HG02970 (cell line): ENCODE results near the gene ZBTB47.

Source experiments
- ATAC-seq: cut with Tn5 transposase; IDR thresholded peaks from one replicate; pipeline ENCODE4 v1.9.1; 2021; ENCODE audit warnings: mild to moderate bottlenecking, moderate library complexity, moderate number of reproducible peaks; ENCODE audit not compliant: unreplicated experiment, low FRiP score

Gene ZBTB47

GRCh38 chr3:42696356-42697288 is 43.1 kb downstream of the ZBTB47 start:
- no peak for ATAC-seq

GRCh38 chr3:42697289-42698051 is 44.0 kb downstream of the ZBTB47 start:
- no peak for ATAC-seq

GRCh38 chr3:42698216-42698910 is 44.9 kb downstream of the ZBTB47 start:
- ATAC-seq = no peak

DNA sequence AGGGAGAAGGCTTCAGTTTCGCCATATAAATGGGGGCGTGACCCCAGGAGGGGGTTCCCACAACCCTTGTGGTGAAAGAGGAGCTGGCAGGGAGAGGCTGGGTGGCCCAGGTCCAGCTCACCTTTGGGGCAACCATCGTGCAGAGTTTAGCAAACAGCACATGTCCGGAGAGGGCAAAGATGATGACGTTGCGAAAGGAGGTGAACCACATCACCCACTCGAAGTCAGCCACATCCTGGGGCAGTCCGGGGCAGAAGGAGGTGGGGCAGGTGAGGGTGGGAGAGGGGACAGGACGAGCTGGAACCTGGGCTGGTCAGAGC is 45.4 kb downstream of the ZBTB47 start:
- no peak for ATAC-seq

GRCh38 chr3:42699511-42699971 is 46.0 kb downstream of the ZBTB47 start:
- no peak for ATAC-seq

GRCh38 chr3:42700366-42701288 is 47.1 kb downstream of the ZBTB47 start:
- ATAC-seq = no peak

DNA sequence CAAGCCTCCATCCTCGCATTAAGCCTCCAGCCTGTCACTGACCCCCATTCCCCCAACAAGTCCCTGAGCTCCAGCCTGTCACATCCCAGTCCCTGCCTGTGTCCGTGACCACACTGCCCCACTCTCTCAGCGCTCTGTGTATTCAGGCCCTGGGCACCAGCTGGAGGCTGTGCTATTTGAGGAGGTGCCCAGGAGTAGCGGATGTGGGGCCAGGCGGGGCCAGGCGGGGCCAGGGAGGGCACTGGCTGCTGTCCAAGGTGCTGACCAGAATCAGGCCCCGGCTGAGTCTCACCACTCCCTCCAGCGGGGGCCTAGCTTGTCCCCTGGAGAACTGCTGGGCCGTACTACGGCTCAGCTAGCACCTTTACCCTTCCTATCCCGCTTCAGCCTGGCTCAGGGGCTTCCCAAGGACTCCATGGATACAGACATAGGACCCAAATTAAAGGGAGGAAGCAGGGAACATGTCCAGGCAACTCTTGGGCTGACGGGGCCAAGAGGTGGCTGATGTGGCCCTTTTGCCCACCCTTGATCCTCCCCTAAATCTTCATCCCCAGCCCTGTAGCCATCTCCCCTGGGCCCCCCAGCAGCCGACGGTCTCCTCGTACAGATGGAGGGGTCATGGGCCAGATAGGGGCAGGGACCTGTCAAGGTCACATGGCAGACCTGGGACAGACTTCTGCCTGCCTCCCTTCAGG is 48.0 kb downstream of the ZBTB47 start:
- ATAC-seq = no peak

DNA sequence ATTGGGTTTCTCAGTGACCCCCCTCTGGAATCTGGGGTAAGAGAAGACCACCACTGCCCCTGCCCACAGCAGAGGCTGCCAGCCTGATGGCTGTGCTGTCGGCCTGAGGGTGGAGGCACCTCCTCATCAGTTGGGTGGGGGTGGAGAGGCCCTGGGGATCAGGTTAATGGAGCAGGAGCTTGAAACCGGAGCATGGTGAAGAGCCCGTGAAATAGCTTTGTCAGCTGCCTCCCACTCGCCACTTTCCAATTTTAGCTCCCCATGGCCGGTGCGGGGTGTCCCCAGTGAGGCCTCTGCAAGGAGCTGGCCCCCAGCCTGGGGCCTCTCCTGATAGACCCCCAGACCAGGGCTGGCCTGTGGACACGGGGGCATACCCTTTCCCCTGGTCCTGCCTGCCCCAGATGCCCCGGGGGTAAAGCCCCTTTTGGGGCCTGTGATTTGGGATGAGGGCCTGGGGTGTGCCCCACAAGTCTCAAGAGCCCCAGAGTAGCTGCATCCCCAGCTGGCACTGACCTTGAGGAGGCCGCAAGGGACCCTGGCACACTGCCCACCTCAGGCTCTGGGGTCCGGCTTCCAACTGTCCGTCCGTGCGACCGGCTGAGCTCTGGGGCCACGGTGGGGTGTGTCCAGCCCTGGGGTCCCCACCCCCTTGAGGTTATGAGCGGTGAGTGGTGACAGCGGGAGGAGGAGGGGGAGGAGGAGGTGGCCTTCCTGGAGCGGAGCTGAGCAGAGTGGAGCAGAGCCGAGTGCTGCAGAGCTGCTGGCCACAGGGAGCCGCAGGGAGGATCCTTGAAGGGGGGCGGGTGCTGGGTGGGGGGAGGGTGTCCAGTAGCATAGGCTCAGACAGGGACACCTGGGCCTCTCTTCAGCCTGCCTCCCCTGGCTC is 48.8 kb downstream of the ZBTB47 start, which contains the start of gene HHATL:
TSS of gene HHATL (minus strand) at position 733 of the 886 bp plus-strand sequence. CDS start 1,972 bp downstream, outside the sequence.
- ATAC-seq = no peak

DNA sequence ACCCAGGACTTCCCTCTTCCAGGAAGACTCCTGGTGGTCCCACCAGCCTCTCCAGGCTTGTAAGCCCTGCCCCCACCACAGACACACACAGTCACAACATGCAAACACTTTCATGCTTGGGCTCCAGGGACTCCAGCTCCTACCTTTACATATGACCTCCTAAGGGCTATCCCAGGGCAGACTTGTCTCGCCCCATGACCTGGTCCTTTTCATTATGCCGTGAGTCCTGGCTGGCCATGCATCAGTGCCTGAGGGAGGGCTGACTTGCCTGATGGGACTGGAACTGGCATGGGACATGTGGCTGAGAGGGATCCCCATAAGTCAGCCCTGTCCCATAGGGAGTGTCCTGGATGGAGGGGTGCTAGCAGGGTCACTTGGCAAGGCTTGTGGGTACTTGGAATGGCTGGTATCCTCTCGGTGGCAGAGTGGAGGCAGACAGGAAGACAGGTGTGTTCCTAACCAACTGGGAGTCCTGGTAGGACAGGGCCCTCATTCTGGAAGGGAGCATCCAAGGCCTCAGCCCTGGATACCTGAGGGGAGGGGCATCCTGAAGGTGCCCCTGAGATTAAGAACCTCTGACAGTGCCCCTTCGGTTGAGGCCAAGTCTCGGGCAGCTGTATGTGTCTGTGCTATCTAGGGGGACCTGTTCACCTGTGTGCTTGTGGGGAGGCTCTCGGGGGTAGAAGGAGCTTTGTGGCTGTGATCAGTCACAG is 49.6 kb downstream of the ZBTB47 start:
- ATAC-seq = no peak

GRCh38 chr3:42703695-42704025 is 50.2 kb downstream of the ZBTB47 start:
- ATAC-seq = no peak

DNA sequence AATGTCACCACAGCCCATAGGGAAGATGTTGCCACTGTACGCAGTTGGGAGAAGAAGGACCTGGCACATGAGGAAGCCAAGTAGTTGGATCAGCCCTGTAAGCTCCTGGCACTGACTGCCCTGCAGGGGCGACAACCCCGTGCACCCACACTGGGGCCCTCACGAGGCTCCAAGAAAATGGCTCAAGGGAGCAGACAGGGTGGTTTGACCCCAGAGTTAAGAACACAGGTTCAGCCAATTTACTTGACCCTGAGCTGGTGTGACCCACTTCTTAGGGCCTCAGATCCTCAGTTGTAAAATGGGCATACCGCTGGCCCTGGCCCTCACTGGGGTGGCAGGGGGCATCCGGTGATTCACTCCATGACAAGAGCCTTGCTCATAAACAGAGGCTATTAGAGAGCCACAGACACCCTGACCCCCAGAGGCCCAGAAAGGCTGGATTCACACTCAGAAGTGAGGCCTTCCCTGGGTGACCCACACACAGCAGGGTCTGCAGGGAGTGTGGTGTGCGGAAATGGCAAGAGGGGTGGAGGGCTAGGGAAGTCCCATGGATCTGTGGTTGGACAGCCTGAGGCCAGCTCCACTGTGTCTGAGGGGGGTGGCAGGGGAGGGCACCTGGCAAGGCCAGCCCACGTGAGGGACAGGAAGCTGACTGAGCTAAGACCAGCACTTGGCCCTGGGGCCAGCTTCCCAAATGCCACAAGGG is 50.8 kb downstream of the ZBTB47 start:
- no peak for ATAC-seq

GRCh38 chr3:42705058-42705767 is 51.7 kb downstream of the ZBTB47 start:
- no peak for ATAC-seq

GRCh38 chr3:42705962-42706585 is 52.6 kb downstream of the ZBTB47 start:
- ATAC-seq = no peak

- ATAC-seq = no peak
Measured at GRCh38 chr3:42706721-42707619, 53.5 kb downstream of the ZBTB47 start.
